ENCODE data around the gene PRAC2.

Gene PRAC2

DNA sequence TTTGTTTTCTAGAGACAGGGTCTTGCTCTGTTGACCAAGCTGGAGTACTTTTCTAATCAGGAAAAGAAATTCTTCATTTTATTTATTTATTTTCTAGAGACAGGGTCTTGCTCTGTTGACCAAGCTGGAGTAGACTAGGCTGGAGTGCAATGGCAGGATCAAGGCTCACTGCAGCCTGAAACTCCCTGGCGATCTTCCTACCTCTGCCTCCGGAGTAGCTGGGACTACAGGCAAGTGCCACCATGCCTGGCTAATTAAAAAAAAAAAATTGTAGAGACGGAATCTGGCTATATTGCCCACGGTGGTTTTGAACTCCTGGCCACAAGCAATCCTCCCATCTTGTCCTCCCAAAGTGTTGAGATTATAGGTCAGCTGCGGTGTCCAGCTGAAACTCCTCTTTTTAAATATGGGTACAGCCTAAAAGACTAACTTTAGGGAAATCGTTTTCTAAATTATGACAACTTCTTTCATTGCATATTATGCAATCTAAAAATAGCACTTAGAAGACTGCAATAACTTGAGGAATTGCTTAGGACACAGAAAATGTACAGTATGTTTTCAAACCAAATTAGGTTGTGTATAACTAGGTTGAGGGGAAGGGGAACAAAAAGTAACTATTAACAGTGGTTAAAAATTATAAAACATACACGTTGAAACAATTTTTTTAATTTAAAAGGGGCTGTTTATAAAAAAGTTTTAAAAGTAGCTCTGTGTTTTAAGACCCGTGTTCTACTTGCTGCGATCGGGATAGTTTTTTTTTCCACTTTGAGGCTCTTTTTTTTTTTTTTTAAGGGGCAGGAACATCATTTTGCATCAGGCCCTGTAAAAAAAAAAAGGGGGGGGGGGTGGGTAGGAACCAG, 5.4 kb upstream of the PRAC2 start:
- DNase-seq (ENCODE audit: low read depth in 2 of 2) = no peak
- no peak for TF ChIP-seq CTCF (IDR thresholded peaks at IDR 0.05; ENCODE audit: low read depth, low read length)
- no peak overlapping the region for H3K4me3 ChIP-seq (replicated peaks in 1 of 2; ENCODE audit: low read depth in 2 of 2, low read length in 2 of 2)

DNA sequence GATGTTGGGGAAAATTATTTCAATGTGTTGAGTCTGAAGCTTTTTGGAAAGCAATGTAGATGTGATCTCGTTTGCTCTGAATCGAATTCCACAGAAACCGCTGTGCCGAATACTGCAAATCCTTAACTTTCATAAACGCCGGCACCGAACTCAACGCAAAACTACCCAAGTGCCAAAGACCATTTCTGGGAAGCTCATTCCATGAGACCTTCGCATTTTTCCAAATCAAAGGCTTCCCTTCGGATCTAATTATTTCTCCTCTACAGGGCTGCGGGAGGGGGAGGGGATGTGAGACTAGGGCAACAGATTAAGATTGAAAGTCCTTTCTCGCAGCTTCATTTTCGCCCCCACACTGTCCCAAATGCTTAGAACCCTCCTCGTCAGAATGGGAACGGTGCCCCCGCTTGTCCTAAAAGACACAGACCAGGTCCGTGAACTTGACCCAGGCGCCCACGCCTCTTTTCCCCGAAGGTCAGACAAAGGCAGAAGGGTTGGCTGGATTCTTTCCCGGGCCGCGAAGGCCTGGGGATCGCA, 4.7 kb upstream of the PRAC2 start:
- no peak for TF ChIP-seq CTCF (IDR thresholded peaks at IDR 0.05; ENCODE audit: low read depth, low read length)
- DNase-seq (ENCODE audit: low read depth in 2 of 2) = no peak
- H3K4me3 ChIP-seq (replicated peaks in 1 of 2; ENCODE audit: low read depth in 2 of 2, low read length in 2 of 2) = no peak overlapping the region

DNA sequence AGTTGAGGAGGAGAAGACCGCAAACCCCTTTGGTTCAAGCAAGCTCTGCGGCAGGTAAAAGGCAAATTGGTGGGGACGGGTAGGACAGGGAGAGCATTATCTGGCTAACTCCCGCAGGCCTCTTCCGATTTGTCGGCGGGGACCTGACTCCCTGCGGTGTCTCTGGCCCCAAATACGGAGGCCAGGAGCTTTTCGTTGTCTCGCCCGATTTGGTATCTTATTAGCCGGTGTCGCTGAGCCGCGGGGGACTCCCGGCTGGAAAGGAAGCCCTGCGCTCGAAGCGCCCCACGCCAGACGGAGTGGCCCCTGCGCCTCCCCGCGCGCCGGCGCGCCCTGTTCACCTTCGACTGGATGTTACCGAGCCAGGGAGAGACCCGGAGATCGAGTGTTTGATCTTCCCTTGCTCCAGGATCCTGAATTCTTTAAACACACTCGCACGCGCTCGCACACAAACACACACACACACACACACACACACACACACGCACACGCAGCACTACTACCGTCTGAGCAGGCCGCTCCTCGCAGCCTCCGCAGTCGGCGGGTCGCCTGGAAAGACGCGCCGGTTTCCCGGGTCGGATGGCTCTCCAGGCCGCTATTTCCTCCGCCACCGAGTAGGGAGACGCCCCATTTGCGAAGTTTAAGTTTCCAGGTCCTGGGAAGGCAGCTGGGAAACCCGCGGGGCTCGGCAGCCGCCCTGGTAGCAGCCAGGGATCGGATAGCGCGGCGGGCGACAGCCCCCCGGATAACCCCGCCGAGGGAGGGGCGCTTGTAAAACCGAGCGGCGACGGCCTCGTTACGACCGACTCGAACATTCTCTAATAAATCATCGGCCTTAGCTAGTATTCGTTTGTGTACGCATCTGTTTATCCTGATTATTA, 4.0 kb upstream of the PRAC2 start:
- no peak overlapping the region for H3K4me3 ChIP-seq (replicated peaks in 1 of 2; ENCODE audit: low read depth in 2 of 2, low read length in 2 of 2)
- DNase-seq (ENCODE audit: low read depth in 2 of 2) = no peak
- no peak for TF ChIP-seq CTCF (IDR thresholded peaks at IDR 0.05; ENCODE audit: low read depth, low read length)

GRCh38 chr17:48719642-48720265, 3.2 kb upstream of the PRAC2 start:
- no peak for TF ChIP-seq CTCF (IDR thresholded peaks at IDR 0.05; ENCODE audit: low read depth, low read length)
- no peak overlapping the region for H3K4me3 ChIP-seq (replicated peaks in 1 of 2; ENCODE audit: low read depth in 2 of 2, low read length in 2 of 2)
- DNase-seq (ENCODE audit: low read depth in 2 of 2) = peak in 1 of 2 donors; percentile 13

GRCh38 chr17:48720266-48721008, 2.5 kb upstream of the PRAC2 start:
- no peak for DNase-seq (ENCODE audit: low read depth in 2 of 2)
- TF ChIP-seq CTCF (IDR thresholded peaks at IDR 0.05; ENCODE audit: low read depth, low read length) = no peak
- no peak overlapping the region for H3K4me3 ChIP-seq (replicated peaks in 1 of 2; ENCODE audit: low read depth in 2 of 2, low read length in 2 of 2)

GRCh38 chr17:48721009-48721402, 2.0 kb upstream of the PRAC2 start:
- no peak for TF ChIP-seq CTCF (IDR thresholded peaks at IDR 0.05; ENCODE audit: low read depth, low read length)

More at GRCh38 chr17:48721009-48721402, 2.0 kb upstream of the PRAC2 start:
- DNase-seq (ENCODE audit: low read depth in 2 of 2) = no peak
- H3K4me3 ChIP-seq (replicated peaks in 1 of 2; ENCODE audit: low read depth in 2 of 2, low read length in 2 of 2) = no peak overlapping the region
